HG03575 (cell line): ENCODE results near the gene TEX54.
"Not testable (repeated sequence)": the region's sequence is repeated elsewhere in the genome, so short reads cannot be mapped to it uniquely, and the experiment has no call there.

Experiments used
- ATAC-seq: cut with Tn5 transposase; IDR thresholded peaks from one replicate; pipeline ENCODE4 v1.9.1; 2021; ENCODE audit not compliant: unreplicated experiment, insufficient number of reproducible peaks, low FRiP score; ENCODE audit errors: extremely low read depth

The TEX54 gene

DNA sequence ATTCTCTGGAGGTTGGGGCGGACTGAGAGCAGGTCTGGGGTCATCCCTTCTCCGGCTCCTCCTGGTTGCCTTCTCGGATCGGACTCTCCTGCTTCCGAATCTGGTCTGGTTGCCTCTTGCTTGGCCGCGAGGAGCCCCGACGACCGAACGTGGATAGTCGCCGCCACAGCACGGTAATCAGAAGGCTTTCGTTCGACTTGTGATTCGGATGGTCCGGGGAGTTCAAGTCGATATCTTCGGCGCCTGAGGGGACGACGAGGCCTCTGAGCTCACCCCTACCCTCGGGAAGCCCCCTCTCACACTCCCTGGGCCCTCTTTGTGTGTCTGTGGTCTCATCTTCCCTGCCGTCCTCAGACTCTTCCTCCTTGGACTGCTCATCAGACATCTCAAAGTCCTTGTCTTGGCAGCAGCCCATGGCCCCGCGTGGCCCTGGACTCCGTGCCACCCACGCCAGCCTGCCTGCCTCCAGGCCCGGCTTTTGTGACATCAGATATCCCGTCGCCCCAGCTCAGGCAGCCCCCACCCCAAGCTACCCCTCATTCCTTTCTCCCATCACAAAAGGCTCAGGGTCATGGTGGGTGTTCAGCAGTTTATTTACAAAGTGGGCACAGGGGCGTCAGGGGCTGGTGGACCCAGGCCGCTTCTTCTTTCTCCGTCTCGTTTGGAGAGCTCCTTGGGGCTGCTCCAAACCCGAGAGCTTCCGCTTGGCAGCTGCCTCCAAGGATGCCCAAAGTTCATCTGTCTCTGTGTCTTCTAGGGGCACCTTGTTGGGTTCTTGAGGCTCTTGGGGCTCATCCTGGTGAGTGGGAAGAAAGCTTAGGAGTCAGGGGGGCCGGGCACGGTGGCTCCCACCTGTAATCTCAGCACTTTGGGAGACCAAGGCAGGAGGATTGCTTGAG is at the start of gene TEX54:
Gene TEX54, minus strand, starts transcription at position 506 of the 899 bp plus-strand sequence.
- no peak for ATAC-seq

DNA sequence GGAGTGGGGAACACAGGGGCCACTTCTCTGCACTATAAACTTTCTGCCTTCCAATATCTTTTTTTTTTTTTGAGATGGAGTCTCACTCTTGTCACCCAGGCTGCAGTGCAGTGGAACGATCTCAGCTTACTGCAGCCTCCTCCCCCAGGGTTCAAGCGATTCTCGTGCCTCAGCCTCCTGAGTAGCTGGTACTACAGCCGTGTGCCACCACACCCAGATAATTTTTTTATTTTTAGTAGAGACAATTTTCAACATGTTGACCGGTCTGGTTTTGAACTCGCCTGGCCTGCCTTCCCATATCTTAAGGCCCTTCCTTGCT is 49.7 kb upstream of the TEX54 start:
- ATAC-seq = no peak

DNA sequence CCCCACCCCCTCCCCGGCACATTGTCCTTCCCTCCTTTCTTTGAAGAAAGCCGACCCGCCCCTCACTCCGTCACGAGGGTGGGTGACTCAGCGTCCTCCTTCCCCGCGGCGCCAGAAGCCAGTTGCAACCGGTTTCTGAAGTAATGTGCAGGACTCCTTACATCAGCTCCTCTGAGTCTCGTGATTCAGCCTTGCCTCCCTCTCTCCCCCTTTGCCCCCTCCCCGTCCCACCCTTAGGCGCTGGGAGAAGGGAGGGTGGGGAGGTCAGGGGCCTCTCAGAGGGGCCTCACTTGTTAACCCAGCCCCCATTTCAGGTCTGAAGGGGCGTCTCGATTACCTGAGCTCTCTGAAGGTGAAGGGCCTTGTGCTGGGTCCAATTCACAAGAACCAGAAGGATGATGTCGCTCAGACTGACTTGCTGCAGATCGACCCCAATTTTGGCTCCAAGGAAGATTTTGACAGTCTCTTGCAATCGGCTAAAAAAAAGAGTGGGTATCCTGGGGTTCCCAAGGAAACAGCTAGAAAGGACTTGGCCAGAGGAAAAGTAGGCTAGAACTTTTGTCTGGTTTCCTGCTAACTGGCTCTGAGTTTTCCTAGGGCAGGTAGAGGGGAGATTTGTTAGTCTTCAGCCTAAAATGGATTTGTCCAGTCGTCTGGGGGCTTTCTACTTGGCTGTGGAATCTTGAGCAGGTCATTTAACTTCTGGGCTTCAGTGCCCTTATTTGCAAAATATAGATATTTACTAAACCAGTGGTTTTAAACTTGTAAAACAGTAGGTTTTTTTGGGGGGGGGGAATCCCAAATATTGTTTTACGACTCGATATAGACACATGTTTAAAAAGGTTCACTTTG is 49.2 kb upstream of the TEX54 start:
- ATAC-seq = no peak

DNA sequence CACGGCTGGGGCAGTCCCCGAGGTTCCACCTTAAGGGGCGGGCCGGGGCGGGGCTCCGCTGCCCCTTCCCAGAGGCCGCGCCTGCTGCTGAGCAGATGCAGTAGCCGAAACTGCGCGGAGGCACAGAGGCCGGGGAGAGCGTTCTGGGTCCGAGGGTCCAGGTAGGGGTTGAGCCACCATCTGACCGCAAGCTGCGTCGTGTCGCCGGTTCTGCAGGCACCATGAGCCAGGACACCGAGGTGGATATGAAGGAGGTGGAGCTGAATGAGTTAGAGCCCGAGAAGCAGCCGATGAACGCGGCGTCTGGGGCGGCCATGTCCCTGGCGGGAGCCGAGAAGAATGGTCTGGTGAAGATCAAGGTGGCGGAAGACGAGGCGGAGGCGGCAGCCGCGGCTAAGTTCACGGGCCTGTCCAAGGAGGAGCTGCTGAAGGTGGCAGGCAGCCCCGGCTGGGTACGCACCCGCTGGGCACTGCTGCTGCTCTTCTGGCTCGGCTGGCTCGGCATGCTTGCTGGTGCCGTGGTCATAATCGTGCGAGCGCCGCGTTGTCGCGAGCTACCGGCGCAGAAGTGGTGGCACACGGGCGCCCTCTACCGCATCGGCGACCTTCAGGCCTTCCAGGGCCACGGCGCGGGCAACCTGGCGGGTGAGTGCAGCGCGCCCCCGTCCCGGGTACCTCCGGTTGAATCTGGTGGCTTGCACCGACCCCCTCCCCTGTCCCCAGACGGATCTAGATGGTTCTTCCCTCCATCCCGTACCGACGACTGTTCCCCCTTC is 48.4 kb upstream of the TEX54 start, which contains the start of gene SLC3A2:
Gene SLC3A2, plus strand, starts transcription at position 94 of the 776 bp plus-strand sequence. Its CDS starts 128 bp downstream, at position 222.
- ATAC-seq = no peak

DNA sequence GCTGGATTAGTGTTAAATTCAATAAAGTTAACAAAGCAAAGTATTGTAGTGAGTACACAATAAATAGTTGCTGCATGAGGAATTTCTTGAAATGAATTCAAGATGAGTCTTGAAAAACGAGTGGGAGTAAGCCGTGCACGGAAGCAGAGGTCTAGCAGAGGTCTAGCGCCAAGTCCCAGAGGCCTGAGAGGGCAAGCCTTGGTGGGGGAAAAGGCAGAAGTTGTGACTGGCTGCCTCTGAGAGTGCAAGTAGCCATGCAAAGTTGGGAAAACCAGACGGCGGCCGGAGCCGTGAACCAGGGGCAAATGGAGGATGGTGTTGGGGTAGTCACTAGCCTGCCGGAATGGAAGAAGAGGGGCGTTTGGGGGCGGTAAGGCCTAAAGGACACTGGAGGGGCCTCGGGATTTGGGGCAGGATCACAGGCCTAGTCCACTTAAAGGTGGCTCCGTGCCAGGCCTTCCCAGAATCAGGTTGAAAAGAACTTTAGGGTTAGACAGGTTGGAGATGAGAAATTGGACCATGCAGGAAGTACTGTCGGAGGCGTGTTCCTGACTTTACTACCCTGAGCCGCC is 47.7 kb upstream of the TEX54 start:
- ATAC-seq = no peak

DNA sequence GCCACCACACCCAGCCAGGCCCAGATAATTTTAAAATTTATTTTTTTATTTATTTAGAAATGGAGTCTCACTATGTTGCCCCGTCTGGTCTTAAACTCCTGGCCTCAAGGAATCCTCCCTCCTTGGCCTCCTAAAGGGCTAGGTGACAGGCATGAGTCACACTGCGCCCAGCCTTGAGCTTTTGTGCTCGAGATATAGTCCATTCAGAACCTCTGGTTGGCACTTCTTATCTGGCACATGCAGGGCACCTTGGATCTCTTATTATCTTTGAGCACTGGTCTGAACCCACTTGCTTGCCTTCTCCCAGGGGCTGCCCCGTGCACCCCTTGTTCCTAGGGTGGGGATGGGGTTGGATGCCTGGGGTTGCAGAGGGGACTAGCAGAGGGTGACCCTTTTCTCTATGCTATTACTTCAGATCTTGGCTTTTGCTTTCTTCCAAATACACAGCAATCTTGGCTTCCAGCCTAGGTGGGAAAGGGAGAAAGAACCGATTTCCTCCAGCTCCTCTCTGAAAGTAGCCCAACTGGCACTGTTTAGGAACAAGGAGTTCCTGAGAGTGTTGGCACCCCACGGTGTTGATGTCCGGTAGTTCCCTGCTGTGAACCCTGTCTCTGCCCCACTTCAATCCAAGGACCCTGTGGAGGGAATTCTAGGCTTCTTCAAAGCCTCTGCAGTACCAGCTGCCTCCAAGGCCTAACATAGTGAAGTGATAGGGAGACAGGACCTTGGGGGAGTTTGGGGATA is 46.8 kb upstream of the TEX54 start:
- no peak for ATAC-seq

DNA sequence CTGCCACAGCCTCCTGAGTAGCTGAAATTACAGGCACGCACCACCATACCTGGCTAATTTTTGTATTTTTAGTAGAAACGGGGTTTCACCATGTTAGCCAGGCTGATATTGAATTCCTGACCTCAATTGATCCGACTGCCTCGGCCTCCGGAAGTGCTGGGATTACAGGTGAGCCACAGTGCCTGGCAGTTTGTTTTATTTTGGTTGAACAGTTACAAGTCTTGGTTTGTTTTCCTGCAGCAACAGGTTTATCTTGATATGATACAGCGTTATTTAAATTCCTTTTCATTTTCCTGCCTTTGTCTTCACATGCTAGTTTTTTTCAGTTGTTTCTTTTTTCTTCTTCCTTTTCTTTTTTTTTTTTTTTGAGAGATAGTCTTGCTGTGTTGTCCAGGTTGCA is 44.1 kb upstream of the TEX54 start:
- no peak for ATAC-seq

DNA sequence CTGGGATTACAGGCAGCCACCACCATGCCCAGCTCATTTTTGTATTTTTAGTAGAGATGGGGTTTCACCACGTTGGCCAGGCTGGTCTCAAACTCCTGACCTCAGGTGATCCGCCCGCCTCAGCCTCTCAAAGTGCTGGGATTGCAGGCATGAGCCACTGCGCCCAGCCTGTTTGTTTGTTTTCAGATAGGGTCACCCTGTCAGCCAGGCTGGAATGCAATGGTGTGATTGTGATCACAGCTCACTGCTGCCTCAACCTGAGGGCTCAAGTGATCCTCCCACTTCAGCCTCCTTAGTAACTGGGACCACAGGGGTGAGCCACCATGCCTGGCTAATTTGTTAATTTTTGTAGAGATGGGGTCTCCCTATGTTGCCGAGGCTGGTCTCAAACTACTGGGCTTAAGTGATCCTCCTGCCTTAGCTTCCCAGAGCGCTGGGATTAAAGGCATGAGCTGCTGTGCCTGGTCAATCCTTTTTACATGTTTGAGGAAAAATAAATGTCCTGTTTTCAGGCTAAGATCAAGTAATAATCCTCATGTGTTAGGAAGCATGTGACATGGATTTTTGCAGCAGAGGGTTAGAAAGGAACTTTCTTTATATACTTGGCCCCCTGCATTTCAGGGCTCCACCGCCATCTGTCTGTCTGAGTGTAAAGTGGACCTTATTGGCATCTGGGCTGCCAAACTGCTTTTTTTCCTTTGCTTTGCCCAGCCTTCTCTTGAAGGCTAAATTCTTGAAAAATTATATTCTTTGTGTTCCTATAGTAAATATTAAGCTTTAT is 43.2 kb upstream of the TEX54 start:
- ATAC-seq = no peak

DNA sequence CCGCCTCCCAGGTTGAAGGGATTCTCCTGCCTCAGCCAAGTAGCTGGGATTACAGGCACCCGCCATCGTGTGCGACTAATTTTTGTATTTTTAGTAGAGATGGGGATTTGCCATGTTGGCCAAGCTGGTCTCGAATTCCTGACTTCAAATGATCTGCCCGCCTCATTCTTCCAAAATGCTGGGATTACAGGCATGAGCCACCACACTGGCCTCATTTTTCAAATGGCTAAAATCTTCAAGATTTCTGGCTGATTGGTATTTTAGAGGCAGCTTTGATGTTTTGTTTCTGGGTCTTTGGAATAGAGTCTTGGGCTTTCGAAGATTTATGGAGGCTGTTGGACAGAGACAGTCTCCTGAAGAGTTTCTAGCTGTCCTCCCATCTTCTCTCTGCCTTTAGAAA is 42.2 kb upstream of the TEX54 start:
- ATAC-seq = no peak

DNA sequence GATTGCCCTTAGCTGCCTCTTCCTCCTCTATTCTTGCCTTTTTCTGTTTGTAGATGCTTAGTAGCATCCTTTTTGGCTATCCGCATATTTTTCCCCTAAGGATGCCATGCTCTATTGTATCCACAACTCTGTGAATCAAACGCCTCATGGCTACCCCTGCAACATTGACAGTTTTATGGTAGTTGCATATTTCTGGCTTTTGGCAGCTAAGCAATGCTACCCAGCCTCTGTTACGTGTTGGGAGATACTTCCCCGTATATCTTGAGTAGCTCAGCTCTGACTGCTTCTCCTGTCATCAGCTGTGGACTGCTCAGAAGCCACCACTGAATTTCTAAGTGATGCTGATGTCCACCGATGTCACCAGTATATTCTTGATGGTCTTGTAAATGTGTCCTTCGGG is 33.0 kb upstream of the TEX54 start:
- ATAC-seq = no peak

DNA sequence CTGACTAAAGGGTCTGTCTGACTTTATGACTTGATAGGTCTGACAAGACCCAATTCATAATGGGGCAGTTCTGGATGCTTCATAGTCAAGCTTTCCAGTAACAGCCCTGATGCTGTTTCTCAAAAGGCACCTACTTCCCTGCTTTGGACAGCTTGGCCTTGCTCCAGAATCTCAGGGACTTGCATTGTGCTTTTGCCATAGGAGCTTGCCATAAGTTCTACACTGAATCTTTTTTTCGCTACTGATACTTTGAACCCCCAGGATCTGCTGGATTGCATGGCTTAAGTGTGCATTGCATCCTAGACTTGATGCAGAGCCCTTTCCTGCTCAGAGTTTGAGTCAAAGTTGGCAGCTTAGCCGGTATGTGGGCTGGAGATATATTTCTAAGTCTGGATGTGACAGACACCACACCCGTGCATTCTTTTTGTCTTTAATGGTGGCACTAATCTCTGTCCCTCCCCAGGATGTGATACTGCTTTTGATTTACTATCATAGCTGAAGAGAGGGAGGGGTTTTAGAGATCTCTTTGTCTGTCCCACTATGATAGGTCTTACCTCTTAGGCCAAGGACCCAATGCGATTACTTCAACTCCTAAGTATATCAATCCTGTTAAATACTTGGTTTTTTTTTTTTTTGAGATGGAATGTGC is 31.2 kb upstream of the TEX54 start:
- no peak for ATAC-seq

DNA sequence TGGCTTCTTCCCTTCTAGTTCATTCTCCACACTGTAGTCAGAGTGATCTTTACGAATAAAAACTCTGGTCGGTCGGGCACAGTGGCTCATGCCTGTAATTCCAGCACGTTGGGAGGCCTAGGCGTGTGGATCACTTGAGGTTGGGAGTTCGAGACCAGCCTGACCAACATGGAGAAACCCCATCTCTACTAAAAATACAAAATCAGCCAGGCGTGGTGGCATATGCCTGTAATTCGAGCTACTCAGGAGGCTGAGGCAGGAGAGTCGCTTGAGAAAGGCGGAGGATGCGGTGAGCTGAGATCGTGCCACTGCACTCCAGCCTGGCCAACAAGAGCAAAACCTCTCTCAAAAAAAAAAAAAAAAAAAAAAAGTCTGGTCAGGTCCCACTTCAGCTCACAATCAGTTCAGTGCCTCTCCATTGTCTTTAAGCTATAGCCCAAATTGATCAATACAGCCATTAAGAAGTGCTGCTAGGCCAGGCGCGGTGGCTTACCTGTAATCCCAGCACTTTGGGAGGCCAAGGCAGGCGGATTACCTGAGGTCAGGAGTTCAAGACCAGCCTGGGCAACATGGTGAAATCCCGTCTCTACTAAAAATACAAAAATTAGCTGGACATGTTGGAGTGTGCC is 29.0 kb upstream of the TEX54 start:
- ATAC-seq = not testable (repeated sequence)

DNA sequence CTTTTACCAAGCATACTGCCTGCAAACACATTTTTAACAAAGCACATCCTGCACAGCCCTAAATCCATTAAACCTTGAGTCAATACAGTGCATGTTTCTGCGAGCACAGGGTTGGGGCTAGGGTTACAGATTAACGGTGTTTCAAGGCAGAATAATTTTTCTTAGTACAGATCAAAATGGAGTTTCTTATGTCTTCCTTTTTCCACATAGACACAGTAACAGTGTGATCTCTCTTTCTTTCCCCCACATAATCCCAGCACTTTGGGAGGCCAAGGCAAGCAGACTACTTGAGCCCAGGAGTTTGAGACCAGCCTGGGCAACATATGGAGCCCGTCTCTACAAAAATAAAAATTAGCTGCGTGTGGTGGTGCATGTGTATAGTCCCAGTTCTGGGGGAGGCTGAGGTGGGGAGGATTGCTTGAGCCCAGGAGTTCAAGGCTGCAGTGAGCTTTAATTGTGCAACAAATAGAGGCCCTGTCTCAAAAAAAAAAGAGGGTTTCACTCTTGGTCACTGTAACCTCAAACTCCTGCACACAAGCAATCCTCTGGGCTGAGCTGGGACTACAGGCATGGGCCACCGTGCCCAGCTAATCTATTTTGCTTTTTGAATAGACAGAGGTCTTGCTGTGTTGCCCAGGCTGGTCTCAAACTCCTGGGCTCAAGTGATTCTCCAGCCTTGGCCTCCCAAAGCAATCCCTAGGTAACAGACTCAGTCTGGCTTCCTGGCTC is 28.4 kb upstream of the TEX54 start:
- ATAC-seq = no peak

DNA sequence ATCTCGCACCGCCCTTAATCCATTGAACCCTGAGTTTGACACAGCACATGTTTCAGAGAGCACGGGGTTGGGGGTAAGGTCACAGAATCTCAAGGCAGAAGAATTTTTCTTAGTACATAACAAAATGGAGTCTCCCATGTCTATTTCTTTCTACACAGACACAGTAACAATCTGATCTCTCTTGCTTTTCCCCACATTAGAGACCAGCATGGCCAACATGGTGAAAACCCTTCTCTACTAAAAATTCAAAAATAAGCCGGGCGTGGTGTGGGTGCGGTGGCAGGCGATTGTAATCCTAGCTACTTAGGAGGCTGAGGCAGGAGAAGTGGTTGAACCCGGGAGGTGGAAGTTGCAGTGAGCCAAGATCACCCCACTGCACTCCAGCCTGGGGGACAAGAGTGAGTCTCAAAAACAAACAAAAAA is 26.7 kb upstream of the TEX54 start:
- ATAC-seq = not testable (repeated sequence)

DNA sequence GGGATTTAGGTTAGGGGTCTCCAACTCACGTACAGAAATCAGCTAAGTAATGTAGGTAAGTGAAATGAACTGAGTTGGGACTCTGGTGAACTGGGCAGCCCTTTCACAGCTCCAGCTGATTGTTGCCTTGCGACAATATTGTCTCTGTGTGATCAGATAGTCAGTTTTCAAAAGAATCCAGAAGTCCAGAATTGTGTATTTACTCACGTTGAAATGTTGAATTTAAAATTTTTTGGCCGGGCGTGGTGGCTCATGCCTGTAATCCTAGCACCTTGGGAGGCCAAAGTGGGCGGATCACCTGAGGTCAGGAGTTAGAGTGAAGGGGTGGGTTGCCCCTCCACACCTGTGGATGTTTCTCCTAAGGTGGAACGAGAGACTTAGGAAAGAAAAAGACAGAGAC is 25.6 kb upstream of the TEX54 start:
- ATAC-seq = no peak

DNA sequence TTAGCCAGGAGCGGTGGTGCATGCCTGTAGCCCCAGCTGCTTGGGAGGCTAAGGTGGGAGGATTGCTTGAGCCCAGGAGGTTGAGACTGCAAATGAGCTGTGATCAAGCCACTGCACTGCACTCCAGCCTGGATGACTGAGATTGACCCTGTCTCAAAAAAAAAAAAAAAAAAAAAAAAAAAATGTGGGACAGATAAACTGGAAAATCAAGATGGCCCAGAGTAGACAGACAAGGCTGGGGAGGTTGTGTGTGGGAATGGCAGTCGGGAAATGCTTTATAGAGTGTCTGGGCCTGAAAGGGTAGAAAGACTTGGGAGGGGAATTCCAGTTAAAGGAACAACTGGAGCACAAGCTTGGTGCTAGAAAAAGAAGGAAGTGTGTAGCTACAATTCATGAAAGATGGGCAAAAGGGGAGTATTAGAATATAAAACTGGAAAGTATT is 24.9 kb upstream of the TEX54 start:
- ATAC-seq = no peak
